Skeletal muscle satellite cell (primary cell): ENCODE data around the gene SPATA16.

Experiments
- H3K27me3 ChIP-seq: 2 replicates; pipeline ENCODE4 v1.7.0; 2013; ENCODE audit warnings: low read length; ENCODE audit not compliant: control insufficient read depth, insufficient read depth
- H3K36me3 ChIP-seq: 2 replicates; pipeline ENCODE4 v1.7.0; 2013; ENCODE audit warnings: mild to moderate bottlenecking, control low read depth, low read length; ENCODE audit not compliant: insufficient read depth
- H3K4me1 ChIP-seq: 2 replicates; pipeline ENCODE4 v1.7.0; 2013; ENCODE audit warnings: low read length; ENCODE audit not compliant: control insufficient read depth, insufficient read depth
- H3K4me2 ChIP-seq: 2 replicates; pipeline ENCODE4 v1.7.0; 2013; ENCODE audit warnings: mild to moderate bottlenecking, low read length
- H3K4me3 ChIP-seq: 2 replicates; pipeline ENCODE4 v1.7.0; 2013; ENCODE audit warnings: low read length
- H3K9ac ChIP-seq: 2 replicates; pipeline ENCODE4 v1.7.0; 2013; ENCODE audit warnings: mild to moderate bottlenecking, low read depth, low read length, moderate library complexity
- H3K9me3 ChIP-seq: replicated peaks from 2 replicates; pipeline ENCODE4 v1.7.0; 2013; ENCODE audit warnings: mild to moderate bottlenecking, control low read depth, low read length

Gene SPATA16

GRCh38 chr3:173103469-173103868 lies 37.6 kb downstream of the SPATA16 start:
- Histone ChIP-seq H3K9ac (no peak overlapping the region), H3K27me3 (no peaks in the 10 kb centered on the region), H3K4me3 (no peak overlapping the region), H3K4me2 (no peak overlapping the region), H3K36me3 (no peaks in the 10 kb centered on the region), H3K9me3 (no peaks in the 10 kb centered on the region), H3K4me1 (no peaks in the 10 kb centered on the region)

GRCh38 chr3:173098959-173099358 lies 42.1 kb downstream of the SPATA16 start:
- Histone ChIP-seq H3K9me3 (no peaks in the 10 kb centered on the region), H3K4me2 (no peak overlapping the region), H3K27me3 (no peaks in the 10 kb centered on the region), H3K9ac (no peak overlapping the region), H3K36me3 (no peaks in the 10 kb centered on the region), H3K4me1 (no peaks in the 10 kb centered on the region), H3K4me3 (no peak overlapping the region)

DNA sequence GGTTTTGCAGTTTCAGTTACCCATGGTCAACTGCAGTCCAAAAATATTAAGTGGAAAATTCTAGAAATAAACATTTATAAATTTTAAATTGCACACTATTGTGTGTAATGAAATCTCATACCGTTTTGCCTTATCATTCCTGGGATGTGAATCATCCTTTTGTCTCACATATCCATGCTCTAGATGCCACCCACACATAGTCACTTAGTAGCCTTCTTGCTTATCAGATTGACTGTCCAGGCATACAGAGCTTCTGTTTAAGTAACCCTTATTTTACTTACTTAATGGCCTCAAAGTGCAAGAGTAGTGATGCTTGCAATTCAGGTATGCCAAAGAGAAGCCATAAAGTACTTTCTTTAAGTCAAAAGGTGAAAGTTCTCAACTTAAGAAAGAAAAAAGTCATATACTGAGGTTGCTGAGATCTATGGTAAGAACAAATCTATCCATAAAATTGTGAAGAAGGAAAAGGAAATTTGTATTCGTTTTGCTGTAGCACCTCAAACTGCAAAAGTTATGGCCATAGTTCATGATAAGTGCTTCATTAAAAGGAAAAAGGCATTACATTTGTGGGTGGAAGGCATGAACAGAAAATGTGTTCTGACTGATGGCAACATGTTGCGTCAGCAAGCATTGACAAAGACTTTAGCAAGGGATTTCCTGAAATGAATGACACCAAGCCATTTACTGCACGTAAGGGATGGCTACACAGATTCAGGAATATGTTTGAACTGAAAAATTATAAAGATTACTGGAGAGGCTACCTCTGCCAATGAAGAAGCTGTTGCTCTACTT lies 43.8 kb downstream of the SPATA16 start:
- H3K9ac ChIP-seq: no peak overlapping the region
- H3K9me3 ChIP-seq: no peaks in the 10 kb centered on the region
- H3K4me3 ChIP-seq: no peak overlapping the region
- H3K36me3 ChIP-seq: no peaks in the 10 kb centered on the region
- no peaks in the 10 kb centered on the region for H3K27me3 ChIP-seq
- no peak overlapping the region for H3K4me2 ChIP-seq
- H3K4me1 ChIP-seq: no peaks in the 10 kb centered on the region

- no peak overlapping the region for H3K4me3 ChIP-seq
- no peaks in the 10 kb centered on the region for H3K36me3 ChIP-seq
- H3K9me3 ChIP-seq: no peaks in the 10 kb centered on the region
- no peak overlapping the region for H3K4me2 ChIP-seq
- no peaks in the 10 kb centered on the region for H3K27me3 ChIP-seq
- H3K9ac ChIP-seq: no peak overlapping the region
- H3K4me1 ChIP-seq: no peaks in the 10 kb centered on the region
These were observed 44.9 kb downstream of the SPATA16 start for GRCh38 chr3:173096140-173096539.

GRCh38 chr3:173092038-173092437 lies 49.0 kb downstream of the SPATA16 start:
- no peak overlapping the region for H3K4me3 ChIP-seq
- H3K9me3 ChIP-seq: no peaks in the 10 kb centered on the region
- H3K4me1 ChIP-seq: no peaks in the 10 kb centered on the region
- no peaks in the 10 kb centered on the region for H3K27me3 ChIP-seq
- no peak overlapping the region for H3K9ac ChIP-seq
- no peaks in the 10 kb centered on the region for H3K36me3 ChIP-seq
- no peak overlapping the region for H3K4me2 ChIP-seq

- H3K36me3 ChIP-seq: no peaks in the 10 kb centered on the region
- no peaks in the 10 kb centered on the region for H3K27me3 ChIP-seq
- no peaks in the 10 kb centered on the region for H3K9me3 ChIP-seq
- H3K4me1 ChIP-seq: no peaks in the 10 kb centered on the region
- H3K4me2 ChIP-seq: no peak overlapping the region
- H3K4me3 ChIP-seq: no peak overlapping the region
- H3K9ac ChIP-seq: no peak overlapping the region
These were observed 50.5 kb downstream of the SPATA16 start for GRCh38 chr3:173090492-173090891.

- H3K9ac ChIP-seq: no peak overlapping the region
- H3K9me3 ChIP-seq: no peaks in the 10 kb centered on the region
- H3K4me2 ChIP-seq: no peak overlapping the region
- no peaks in the 10 kb centered on the region for H3K27me3 ChIP-seq
- H3K4me1 ChIP-seq: no peaks in the 10 kb centered on the region
- no peaks in the 10 kb centered on the region for H3K36me3 ChIP-seq
- no peak overlapping the region for H3K4me3 ChIP-seq
These were observed 51.8 kb downstream of the SPATA16 start for GRCh38 chr3:173089283-173089682.

DNA sequence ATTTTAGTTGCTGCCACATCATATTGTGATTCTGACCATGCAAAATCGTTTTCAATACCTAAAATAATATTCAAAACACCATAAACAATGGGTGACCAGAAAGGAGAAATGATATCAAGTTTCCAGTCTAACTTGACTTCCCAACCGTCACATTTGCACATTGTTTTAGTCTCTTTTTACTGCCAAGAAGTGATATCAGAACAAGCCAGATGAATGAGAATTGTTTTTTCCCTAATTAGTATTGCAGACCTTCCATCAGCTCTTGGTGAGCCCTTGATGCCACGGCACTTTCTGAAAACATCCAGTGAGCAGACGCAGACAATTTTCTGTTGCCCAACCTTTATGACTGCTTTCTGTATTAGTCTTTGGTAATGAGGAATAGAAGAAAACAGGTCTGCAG lies 62.5 kb downstream of the SPATA16 start:
- Histone ChIP-seq H3K9ac (no peak overlapping the region), H3K27me3 (peaks cover 3% of the 10 kb centered on the region), H3K4me3 (no peak overlapping the region), H3K9me3 (no peaks in the 10 kb centered on the region), H3K36me3 (no peaks in the 10 kb centered on the region), H3K4me2 (no peak overlapping the region), H3K4me1 (no peaks in the 10 kb centered on the region)

DNA sequence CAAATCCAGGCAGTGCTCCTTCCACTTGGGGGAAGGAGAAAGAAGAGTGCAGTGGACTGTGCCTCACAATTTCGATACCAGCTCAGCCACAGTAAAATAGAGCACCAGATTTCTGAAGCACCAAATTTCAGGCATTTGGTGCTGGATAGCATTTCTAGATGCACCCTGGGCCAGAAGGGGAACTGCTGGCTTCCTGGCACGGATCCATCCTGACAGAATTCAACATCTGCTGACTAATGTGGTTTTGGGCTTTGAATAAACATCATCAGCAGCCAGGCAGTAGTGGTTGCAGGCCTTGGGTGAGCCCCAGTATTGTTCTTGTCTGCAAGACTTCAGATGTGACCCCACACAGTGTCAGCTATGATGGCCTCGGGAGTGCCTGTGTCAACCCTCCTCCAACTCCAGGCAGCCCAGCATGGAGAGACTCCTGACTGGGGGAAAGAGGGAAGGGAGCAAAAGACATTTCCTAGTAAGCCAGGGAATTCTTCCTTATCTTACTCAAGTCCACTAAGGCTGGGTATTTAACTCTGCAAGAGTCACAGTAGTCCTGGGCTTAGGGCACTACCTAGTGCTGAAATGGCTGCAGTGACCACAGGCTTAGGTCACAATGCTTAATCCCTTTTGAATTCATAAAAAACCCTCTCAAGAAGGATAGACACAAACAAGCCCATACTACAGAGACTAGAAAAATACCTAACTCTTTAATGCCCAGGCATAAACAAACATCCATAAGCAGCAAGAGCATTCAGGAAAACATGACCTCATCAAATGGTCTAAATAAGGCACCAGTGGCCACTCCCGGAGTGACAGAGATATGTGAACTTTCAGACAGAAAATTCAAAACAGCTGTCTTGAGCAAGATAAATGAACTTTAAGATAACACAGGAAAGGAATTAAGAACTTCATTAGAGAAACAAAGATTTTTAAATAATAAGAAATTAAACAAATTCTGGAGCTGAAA lies 74.7 kb downstream of the SPATA16 start:
- Histone ChIP-seq H3K36me3 (no peaks in the 10 kb centered on the region), H3K4me1 (peaks cover 7% of the 10 kb centered on the region), H3K9me3 (no peaks in the 10 kb centered on the region), H3K27me3 (no peaks in the 10 kb centered on the region), H3K4me2 (no peak overlapping the region), H3K9ac (no peak overlapping the region), H3K4me3 (no peak overlapping the region)

DNA sequence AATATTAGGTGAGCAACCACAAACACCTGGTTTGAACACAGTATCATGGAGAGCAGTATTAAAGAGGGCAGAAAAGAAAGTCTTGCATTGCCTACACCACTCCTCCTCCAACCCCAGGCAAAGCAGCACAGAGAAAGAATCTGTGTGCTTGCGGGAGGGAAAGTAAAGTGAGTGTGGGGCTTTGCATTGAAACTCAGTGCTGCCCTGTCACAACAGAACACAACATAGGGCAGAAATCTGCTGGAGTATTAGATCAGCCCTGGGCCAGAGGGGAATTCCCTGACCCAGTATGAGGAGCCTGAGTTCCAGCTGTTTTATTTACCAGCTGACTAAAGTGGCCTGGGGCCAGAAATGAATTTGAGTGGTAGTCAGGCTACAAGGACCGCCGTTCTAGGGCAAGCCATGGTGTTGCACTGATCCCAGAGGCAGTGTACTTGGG lies 75.5 kb downstream of the SPATA16 start:
- Histone ChIP-seq H3K4me1 (peaks cover 7% of the 10 kb centered on the region), H3K9ac (no peak overlapping the region), H3K4me2 (no peak overlapping the region), H3K4me3 (no peak overlapping the region), H3K9me3 (no peaks in the 10 kb centered on the region), H3K36me3 (no peaks in the 10 kb centered on the region), H3K27me3 (no peaks in the 10 kb centered on the region)

DNA sequence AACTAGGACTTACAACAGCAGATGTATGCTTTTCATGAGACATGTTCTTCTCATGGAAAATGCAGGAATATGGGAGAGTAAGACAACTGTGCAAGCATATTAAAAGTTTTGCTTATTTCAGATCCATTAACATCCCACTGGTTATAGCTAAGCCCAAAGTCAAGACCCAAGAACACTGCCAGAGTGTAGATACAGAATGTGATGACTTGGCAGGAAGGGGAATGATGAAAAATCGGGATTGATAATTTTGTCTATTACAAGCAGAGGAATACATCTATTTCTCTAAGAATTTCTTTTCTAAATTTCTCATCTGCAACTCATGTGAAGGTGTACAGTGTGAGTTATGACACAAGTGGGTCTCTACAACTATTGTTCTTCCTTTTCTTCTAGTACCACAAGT lies 76.4 kb downstream of the SPATA16 start:
- no peaks in the 10 kb centered on the region for H3K36me3 ChIP-seq
- no peak overlapping the region for H3K4me2 ChIP-seq
- H3K4me3 ChIP-seq: no peak overlapping the region
- H3K4me1 ChIP-seq: peaks cover 7% of the 10 kb centered on the region
- no peak overlapping the region for H3K9ac ChIP-seq
- H3K27me3 ChIP-seq: no peaks in the 10 kb centered on the region
- no peaks in the 10 kb centered on the region for H3K9me3 ChIP-seq
